ENCODE results near the gene ZNF354C.
"Not testable (repeated sequence)": the region's sequence is repeated elsewhere in the genome, so short reads cannot be mapped to it uniquely, and the experiment has no call there.

Gene ZNF354C

DNA sequence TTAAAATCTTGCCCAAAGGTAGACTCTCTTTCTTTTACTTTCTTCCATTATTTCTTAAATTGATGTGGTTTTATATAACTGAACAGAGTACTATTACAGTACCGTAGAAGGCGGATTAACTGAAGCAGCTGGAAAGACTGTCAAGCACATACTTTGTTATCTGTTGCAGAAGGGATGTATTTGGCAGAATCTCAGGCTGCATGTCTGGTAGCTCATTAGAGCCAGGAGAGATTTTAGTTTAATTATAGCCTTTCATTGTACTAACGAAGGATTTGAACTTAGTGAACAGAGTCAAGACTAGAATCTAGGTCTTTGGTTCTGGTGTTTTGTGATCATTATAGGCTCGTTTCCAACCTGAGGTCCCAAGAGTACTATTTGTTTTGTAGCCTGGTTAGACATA, 20.6 kb downstream of the ZNF354C start:
- TF ChIP-seq, protein P1, sequence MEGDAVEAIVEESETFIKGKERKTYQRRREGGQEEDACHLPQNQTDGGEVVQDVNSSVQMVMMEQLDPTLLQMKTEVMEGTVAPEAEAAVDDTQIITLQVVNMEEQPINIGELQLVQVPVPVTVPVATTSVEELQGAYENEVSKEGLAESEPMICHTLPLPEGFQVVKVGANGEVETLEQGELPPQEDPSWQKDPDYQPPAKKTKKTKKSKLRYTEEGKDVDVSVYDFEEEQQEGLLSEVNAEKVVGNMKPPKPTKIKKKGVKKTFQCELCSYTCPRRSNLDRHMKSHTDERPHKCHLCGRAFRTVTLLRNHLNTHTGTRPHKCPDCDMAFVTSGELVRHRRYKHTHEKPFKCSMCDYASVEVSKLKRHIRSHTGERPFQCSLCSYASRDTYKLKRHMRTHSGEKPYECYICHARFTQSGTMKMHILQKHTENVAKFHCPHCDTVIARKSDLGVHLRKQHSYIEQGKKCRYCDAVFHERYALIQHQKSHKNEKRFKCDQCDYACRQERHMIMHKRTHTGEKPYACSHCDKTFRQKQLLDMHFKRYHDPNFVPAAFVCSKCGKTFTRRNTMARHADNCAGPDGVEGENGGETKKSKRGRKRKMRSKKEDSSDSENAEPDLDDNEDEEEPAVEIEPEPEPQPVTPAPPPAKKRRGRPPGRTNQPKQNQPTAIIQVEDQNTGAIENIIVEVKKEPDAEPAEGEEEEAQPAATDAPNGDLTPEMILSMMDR (IDR thresholded peaks at IDR 0.05; ENCODE audit: borderline replicate concordance, control extremely low read depth, extremely low read depth, insufficient read depth, missing control alignments): no peak
- DNase-seq (ENCODE audit: low spot score): no peak
- in situ Hi-C loops (cut with MboI; ENCODE audit: low sequenced_read_pairs, unreplicated experiment): no loop called here

DNA sequence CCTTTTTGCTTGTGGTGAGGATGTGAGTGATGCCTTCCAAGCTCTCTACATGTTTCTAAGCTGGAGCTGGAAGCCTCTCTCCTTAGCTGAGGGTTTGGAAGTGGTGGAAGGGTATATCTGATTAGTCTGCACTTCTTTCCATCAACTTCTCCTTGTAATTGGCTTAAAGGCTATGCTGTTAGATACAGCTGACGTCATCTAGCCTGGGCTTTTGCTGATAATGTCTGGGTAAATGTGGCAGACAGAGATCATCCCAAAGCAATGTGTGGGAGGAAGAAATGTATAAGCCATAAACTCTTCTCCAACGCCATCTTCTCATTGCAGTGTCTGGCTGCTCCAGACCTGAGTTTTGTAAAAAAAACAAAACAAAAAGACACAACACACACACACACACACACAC, 29.3 kb downstream of the ZNF354C start:
- TF ChIP-seq, protein P1 (IDR thresholded peaks at IDR 0.05; ENCODE audit: borderline replicate concordance, control extremely low read depth, extremely low read depth, insufficient read depth, missing control alignments): no peak
- in situ Hi-C loops (cut with MboI; ENCODE audit: low sequenced_read_pairs, unreplicated experiment): no loop called here
- DNase-seq (ENCODE audit: low spot score): no peak

DNA sequence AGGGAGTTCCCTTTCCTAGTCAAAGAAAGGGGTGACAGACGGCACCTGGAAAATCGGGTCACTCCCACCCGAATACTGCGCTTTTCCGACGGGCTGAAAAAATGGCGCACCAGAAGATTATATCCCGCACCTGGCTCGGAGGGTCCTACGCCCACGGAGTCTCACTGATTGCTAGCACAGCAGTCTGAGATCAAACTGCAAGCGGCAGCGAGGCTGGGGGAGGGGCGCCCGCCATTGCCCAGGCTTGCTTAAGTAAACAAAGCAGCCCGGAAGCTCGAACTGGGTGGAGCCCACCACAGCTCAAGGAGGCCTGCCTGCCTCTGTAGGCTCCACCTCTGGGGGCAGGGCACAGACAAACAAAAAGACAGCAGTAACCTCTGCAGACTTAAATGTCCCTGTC, 41.1 kb downstream of the ZNF354C start:
- in situ Hi-C loops (cut with MboI; ENCODE audit: low sequenced_read_pairs, unreplicated experiment); DNase-seq (ENCODE audit: low spot score): not testable (repeated sequence)

DNA sequence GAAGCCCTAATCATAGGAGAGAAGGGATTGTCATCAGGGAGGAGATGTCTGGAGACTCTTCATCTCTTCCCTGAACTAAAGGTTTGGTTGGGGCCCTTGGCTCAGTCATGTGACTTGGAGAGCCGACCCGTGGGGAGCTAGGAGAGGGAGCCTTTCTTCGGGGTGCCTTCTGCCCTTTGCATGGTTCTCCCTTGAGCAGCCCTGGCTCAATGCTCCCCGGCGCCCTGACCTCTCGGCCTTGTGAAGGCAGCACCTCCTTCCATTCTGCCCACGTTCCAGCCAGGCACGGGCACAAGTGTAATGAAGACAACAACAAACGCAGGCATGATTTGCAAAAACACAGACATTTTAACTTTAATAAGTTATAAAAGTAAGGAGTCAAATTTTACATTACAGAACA, 50.4 kb downstream of the ZNF354C start:
- TF ChIP-seq, protein P1 (IDR thresholded peaks at IDR 0.05; ENCODE audit: borderline replicate concordance, control extremely low read depth, extremely low read depth, insufficient read depth, missing control alignments): no peak

DNA sequence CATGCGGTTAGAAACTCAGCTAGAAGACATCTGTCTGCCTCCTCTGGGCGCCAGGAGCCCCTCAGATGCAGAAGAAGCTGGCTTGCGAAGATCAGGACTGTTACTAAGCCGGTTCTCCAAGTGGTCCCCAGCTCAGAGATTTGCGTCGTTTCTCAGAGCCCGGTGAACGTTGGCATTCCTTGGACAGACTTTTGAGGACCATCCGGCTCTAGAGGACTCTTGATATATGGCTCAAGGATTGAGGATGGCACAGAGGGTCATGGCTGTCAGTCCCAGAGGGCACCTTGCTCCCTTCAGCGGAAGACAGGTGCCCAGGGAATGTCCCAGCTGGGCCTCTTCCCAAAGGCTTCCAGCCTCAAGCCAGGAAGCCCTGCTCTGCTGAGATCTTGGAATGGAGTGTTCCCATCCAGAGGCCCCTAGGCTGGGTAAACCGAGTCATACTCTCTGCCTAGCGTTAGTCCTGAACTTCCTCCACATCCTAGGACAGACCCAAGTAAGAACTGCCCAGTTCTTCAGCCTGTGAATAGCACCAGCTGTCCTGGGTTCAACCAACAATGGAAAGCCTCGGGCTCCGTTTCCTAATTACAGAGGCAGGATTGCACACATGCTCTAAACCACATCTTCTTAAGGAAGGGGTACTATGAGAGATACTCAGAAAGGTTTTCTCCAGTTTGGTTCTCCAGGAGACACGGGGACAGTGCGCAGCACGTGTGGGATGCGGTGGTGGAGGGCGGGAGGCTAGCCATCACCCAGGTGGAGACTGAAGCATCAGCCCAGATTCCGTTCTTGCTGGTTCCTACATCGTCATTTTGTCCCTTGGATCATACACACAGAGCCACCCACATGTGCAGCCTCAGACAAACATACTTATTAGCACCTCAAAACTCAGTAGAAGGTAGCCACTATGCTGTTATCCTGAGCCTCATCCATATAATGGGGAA, 51.4 kb downstream of the ZNF354C start:
- no peak for DNase-seq (ENCODE audit: low spot score)
- TF ChIP-seq, protein P1 (IDR thresholded peaks at IDR 0.05; ENCODE audit: borderline replicate concordance, control extremely low read depth, extremely low read depth, insufficient read depth, missing control alignments): no peak
- in situ Hi-C loops (cut with MboI; ENCODE audit: low sequenced_read_pairs, unreplicated experiment): no loop called here

More for the DNA sequence above, 50.4 kb downstream of the ZNF354C start:
- in situ Hi-C loops (cut with MboI; ENCODE audit: low sequenced_read_pairs, unreplicated experiment): no loop called here
- no peak for DNase-seq (ENCODE audit: low spot score)

DNA sequence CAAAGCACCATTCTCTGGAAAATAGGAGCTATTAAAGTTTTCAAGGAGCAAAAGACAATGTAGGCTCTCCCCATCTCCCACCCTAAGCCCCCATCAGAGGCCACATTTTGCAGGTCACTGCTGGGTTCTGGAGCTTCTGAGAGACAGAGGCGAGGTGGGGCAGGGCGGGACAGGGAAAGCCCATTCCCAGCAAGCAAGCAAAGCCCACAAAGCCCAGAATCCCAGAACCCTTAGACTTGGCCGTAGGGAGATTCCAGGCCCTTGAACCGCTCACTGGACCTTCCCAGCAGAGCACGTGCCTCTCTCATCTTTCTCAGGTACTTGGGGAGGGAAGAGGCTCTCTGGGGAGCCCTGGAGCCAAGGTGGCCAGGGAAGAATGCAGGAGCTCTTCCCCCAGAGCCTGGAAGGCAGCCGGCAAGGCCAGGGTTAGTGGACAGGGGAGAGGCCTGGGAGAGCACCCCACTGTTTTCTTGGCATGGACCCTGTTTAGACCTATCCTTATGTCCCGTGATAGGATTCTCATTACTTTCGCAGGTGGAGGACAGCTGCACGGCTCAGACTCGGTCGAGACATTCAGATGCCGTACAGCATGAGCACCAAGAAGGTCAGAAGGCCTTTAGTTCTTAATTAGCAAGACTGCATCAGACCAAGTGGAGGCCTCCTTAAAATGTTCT, 52.4 kb downstream of the ZNF354C start:
- TF ChIP-seq, protein P1 (IDR thresholded peaks at IDR 0.05; ENCODE audit: borderline replicate concordance, control extremely low read depth, extremely low read depth, insufficient read depth, missing control alignments): no peak
- DNase-seq (ENCODE audit: low spot score): no peak
- in situ Hi-C loops (cut with MboI; ENCODE audit: low sequenced_read_pairs, unreplicated experiment): no loop called here

DNA sequence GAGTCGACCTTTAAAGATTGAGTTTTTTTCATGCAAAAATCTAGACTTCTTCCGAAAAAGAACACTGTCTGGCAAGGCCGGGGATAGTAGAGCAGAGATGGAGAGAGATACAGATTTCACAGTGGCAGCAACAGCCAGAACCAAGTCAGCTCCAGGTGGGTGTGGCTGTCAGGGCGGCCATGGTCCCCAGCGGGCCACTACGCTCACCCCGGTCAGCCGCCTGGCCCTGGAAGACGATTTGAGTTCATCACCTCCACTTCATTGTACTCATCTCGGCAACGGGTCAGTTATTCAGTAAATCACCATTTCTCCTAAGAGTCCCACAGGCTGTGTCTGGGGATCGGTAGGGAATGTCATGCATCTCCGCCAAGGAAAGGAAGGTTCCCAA, 53.0 kb downstream of the ZNF354C start:
- TF ChIP-seq, protein P1 (IDR thresholded peaks at IDR 0.05; ENCODE audit: borderline replicate concordance, control extremely low read depth, extremely low read depth, insufficient read depth, missing control alignments): no peak
- in situ Hi-C loops (cut with MboI; ENCODE audit: low sequenced_read_pairs, unreplicated experiment): no loop called here
- DNase-seq (ENCODE audit: low spot score): no peak

Measured in GM13976 (cell line).